OCI-LY1 (cell line): ENCODE measurements around the gene HSD3B2.

Source experiments
- EZH2 ChIP-seq: fragments of 200-600 bp; sonication (generic), shearing (Covaris generic); IDR thresholded peaks from 2 replicates; pipeline ENCODE4 v1.8.0; 2017; ENCODE audit warnings: borderline replicate concordance, mixed run types, mild to moderate bottlenecking, antibody characterized with exemption, low read length, moderate library complexity, mixed read lengths
- TF ChIP-seq, protein P1 (sequence below): fragments of 200-600 bp; sonication (generic), shearing (Covaris generic); IDR thresholded peaks from 2 replicates; pipeline ENCODE4 v1.5.1; 2017; ENCODE audit warnings: mild to moderate bottlenecking, antibody characterized with exemption, low read length, moderate library complexity, mixed read lengths

DNA sequence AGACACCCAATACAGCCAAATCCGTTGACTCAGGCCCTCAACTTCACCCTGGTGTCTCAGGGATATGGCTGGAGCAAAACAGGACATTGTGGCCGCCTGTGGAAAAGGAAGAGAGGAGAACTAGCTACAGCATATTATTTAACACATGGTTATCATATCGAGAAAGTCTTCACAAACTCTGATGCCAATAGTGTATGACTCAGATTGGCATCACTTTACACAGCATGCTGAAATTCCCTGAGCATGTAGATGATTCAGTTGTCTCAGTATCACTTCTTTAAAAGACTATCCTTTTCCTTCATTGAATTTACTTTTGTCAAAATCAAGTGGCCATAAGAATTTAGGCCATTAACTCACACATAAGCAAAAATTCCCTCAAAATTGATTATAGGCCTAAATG is 20.1 kb downstream of the HSD3B2 start:
- TF ChIP-seq, protein P1, sequence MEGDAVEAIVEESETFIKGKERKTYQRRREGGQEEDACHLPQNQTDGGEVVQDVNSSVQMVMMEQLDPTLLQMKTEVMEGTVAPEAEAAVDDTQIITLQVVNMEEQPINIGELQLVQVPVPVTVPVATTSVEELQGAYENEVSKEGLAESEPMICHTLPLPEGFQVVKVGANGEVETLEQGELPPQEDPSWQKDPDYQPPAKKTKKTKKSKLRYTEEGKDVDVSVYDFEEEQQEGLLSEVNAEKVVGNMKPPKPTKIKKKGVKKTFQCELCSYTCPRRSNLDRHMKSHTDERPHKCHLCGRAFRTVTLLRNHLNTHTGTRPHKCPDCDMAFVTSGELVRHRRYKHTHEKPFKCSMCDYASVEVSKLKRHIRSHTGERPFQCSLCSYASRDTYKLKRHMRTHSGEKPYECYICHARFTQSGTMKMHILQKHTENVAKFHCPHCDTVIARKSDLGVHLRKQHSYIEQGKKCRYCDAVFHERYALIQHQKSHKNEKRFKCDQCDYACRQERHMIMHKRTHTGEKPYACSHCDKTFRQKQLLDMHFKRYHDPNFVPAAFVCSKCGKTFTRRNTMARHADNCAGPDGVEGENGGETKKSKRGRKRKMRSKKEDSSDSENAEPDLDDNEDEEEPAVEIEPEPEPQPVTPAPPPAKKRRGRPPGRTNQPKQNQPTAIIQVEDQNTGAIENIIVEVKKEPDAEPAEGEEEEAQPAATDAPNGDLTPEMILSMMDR, result no peak
- TF ChIP-seq EZH2, result no peak
